ENCODE results near the gene HOXA7.

GRCh38 chr7:27145165-27145913 lies 11.1 kb downstream of the HOXA7 start:
- TF ChIP-seq CTCF (conservative IDR thresholded peaks at IDR 0.05; ENCODE audit: low read depth, low read length) (no peak), EZH2 (IDR thresholded peaks at IDR 0.05; ENCODE audit: borderline replicate concordance, low read depth, low read length, poor library complexity, severe bottlenecking) (no peak)

Measured in A673 (cell line).